Natural killer cell treated with Interleukin-12 subunit alpha and Interleukin-12 subunit beta and Interleukin-15 and Interleukin-18, amount 100 ng/mL, for 72 hours (primary cell): ENCODE results near the gene ATE1. TPM values are rescaled to one million over a fixed set of nuclear protein-coding genes. Genes with fewer than 3 reads are reported as not detected.
"Not testable (repeated sequence)": the region's sequence is repeated elsewhere in the genome, so short reads cannot be mapped to it uniquely, and the experiment has no call there.

Experiments
- ATAC-seq, 2 donors: fragments of 150-1000 bp; cut with Tn5 transposase in 1 of 2; sonication (Bioruptor Pico), chemical (Tn5 transposase) in 1 of 2; 2 replicates each; pipeline ENCODE4 v1.10.0; 2021
- DNase-seq: peaks from one replicate; pipeline ENCODE4 v3.0.0; 2022; ENCODE audit warnings: low spot score
- H3K27ac Mint-ChIP-seq, 2 donors: 1 replicate in 1 of 2; 2 replicates in 1 of 2; pipeline ENCODE4 v1.8.0; 2022; ENCODE audit warnings: mixed read lengths in 2 of 2, mild to moderate bottlenecking in 1 of 2, moderate library complexity in 1 of 2
- H3K27me3 Mint-ChIP-seq, 2 donors: 1 replicate in 1 of 2; 2 replicates in 1 of 2; pipeline ENCODE4 v1.8.0; 2022; ENCODE audit warnings: mixed read lengths in 2 of 2
- H3K36me3 Mint-ChIP-seq: one replicate; pipeline ENCODE4 v1.8.0; 2022; ENCODE audit warnings: mixed read lengths
- H3K4me1 Mint-ChIP-seq, 2 donors: 1 replicate in 1 of 2; 2 replicates in 1 of 2; pipeline ENCODE4 v1.8.0; 2022; ENCODE audit warnings: low read depth in 2 of 2, mixed read lengths in 2 of 2, mild to moderate bottlenecking in 1 of 2
- H3K4me3 Mint-ChIP-seq: one replicate; pipeline ENCODE4 v1.8.0; 2022; ENCODE audit warnings: mixed read lengths
- H3K9me3 Mint-ChIP-seq: 2 replicates; pipeline ENCODE4 v1.8.0; 2022; ENCODE audit warnings: mixed read lengths
- total RNA-seq, 2 donors: library from RNA; stranded (reverse); gene quantifications; one replicate each; pipeline ENCODE4 v1.2.3, GENCODE V29; 2022

Gene ATE1
- 10 to 100 TPM; 27.7 to 32.6 TPM for total RNA-seq

DNA sequence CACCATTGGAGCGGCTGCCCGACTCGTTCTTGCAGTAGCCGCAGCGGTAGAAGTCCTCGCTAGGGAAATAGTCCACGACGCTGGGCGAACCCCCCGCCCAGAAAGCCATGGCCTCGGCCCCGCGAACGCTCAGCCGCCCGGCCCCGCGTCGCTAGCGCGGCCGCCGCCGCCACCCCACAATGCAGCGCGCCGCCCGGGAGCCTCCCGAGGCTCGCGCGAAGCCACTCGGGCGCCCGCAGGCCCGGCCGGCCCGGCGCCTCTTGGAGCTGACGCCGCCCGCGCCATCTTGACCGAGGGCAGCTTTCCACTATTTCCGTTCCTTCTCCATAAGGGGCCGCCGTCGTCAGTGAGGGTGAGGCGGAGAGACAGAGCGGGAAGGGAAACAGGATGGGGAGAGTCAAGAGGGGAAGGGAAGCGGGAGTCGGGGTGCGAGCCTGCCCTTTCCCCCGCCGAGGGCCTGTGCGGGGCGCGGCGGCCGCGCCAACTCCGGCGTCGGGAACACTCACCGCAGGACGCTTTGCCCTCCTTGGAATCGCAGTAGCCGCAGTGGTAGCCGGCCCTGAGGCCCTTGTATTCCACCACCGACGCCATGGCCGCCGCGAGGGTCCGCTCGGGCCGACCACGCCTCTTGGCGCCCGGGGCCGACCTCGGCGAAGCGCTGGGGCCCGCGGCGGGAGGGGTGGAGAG is at the start of gene ATE1:
ATE1 (minus strand) TSS at position 191 of the 687 bp plus-strand sequence; CDS start at position 109, 82 bp downstream.
- Mint-ChIP-seq H3K4me1 (peaks cover 15 to 17% of the 10 kb centered on the region in 2 donors), H3K27ac (peak within 1 kb of the TSS; percentile 83 to 94), H3K27me3 (no peaks in the 10 kb centered on the region), H3K36me3 (no peaks in the 10 kb centered on the region), H3K4me3 (peak within 1 kb of the TSS; percentile 93), H3K9me3 (no peaks in the 10 kb centered on the region)
- DNase-seq (peak; percentile 85), ATAC-seq (peak; percentile 98)

GRCh38 chr10:121976607-121977006 is 48.8 kb upstream of the ATE1 start:
- no peak for ATAC-seq
- peaks cover 7% of the 10 kb centered on the region for H3K36me3 Mint-ChIP-seq
- peaks cover 13 to 19% of the 10 kb centered on the region in 2 donors for H3K4me1 Mint-ChIP-seq
- H3K4me3 Mint-ChIP-seq = no peak overlapping the region
- no peak overlapping the region for H3K27ac Mint-ChIP-seq
- no peak for DNase-seq
- H3K9me3 Mint-ChIP-seq = no peaks in the 10 kb centered on the region
- peaks cover 0 to 2% of the 10 kb centered on the region in 2 donors for H3K27me3 Mint-ChIP-seq

GRCh38 chr10:121975295-121976086 is 47.7 kb upstream of the ATE1 start:
- no peak for DNase-seq
- H3K36me3 Mint-ChIP-seq = peaks cover 10% of the 10 kb centered on the region
- no peaks in the 10 kb centered on the region for H3K27me3 Mint-ChIP-seq
- H3K9me3 Mint-ChIP-seq = no peaks in the 10 kb centered on the region
- H3K27ac Mint-ChIP-seq = no peak overlapping the region
- peak overlapping the region; percentile 49 for H3K4me3 Mint-ChIP-seq
- peaks cover 16 to 19% of the 10 kb centered on the region in 2 donors for H3K4me1 Mint-ChIP-seq
- ATAC-seq = peak in 1 of 2 donors; percentile 16

- H3K27me3 Mint-ChIP-seq = no peaks in the 10 kb centered on the region
- DNase-seq = peak; percentile 85
- H3K4me1 Mint-ChIP-seq = peaks cover 16 to 19% of the 10 kb centered on the region in 2 donors
- peaks cover 10% of the 10 kb centered on the region for H3K36me3 Mint-ChIP-seq
- H3K4me3 Mint-ChIP-seq = peak within 1 kb of the TSS; percentile 91
- H3K9me3 Mint-ChIP-seq = no peaks in the 10 kb centered on the region
- H3K27ac Mint-ChIP-seq = no peak within 1 kb of the TSS
- peak; percentile 90 to 93 for ATAC-seq
These were observed 46.9 kb upstream of the ATE1 start, which contains the start of gene NSMCE4A for GRCh38 chr10:121974535-121975294. Gene NSMCE4A (minus strand): TSS chr10:121975217. CDS start chr10:121975165, 52 bp downstream.

GRCh38 chr10:121974019-121974534 is 46.2 kb upstream of the ATE1 start:
- Mint-ChIP-seq H3K27me3 (no peaks in the 10 kb centered on the region), H3K4me1 (peaks cover 16 to 19% of the 10 kb centered on the region in 2 donors), H3K4me3 (peak overlapping the region; percentile 91), H3K9me3 (no peaks in the 10 kb centered on the region), H3K27ac (no peak overlapping the region), H3K36me3 (peaks cover 10% of the 10 kb centered on the region)
- ATAC-seq (peak; percentile 1 to 7), DNase-seq (no peak)

GRCh38 chr10:121969086-121969485 is 41.3 kb upstream of the ATE1 start:
- not testable (repeated sequence) for ATAC-seq

GRCh38 chr10:121965996-121966395 is 38.2 kb upstream of the ATE1 start:
- ATAC-seq (no peak), DNase-seq (no peak)
- H3K9me3 Mint-ChIP-seq = no peaks in the 10 kb centered on the region
- H3K27ac Mint-ChIP-seq = no peak overlapping the region
- H3K4me1 Mint-ChIP-seq = no peaks in the 10 kb centered on the region
- no peaks in the 10 kb centered on the region for H3K27me3 Mint-ChIP-seq
- peaks cover 15% of the 10 kb centered on the region for H3K36me3 Mint-ChIP-seq
- H3K4me3 Mint-ChIP-seq = no peak overlapping the region

More at GRCh38 chr10:121969086-121969485, 41.3 kb upstream of the ATE1 start:
- H3K27me3 Mint-ChIP-seq, H3K27ac Mint-ChIP-seq, DNase-seq, H3K9me3 Mint-ChIP-seq, H3K4me3 Mint-ChIP-seq: not testable (repeated sequence)
- Mint-ChIP-seq H3K4me1 (peaks cover 16% of the 10 kb centered on the region in 2 donors), H3K36me3 (peaks cover 18% of the 10 kb centered on the region)

- no peaks in the 10 kb centered on the region for H3K9me3 Mint-ChIP-seq
- H3K27ac Mint-ChIP-seq = no peak overlapping the region
- no peak for ATAC-seq
- no peak for DNase-seq
- no peak overlapping the region for H3K4me3 Mint-ChIP-seq
- peaks cover 21% of the 10 kb centered on the region for H3K36me3 Mint-ChIP-seq
- no peaks in the 10 kb centered on the region for H3K4me1 Mint-ChIP-seq
- H3K27me3 Mint-ChIP-seq = no peaks in the 10 kb centered on the region
These were observed 33.6 kb upstream of the ATE1 start for GRCh38 chr10:121961456-121961855.

DNA sequence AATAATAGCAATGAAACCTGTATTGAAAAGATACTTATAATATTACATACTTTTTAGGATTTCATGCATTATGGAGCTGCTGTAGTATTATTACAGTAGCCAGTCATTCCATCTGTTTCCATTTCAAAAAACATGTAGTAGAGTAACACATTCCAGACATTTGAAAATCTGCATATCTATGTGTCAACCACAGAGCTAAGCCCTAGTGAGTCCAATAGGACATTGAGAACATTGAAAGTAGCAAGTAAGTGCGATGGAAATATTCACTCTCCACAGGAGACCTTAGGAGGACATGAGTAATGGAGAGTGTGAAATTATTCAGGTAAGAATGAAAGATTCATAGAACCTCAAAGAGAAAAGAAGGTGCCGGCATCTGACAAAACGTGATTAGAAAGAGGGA is 31.8 kb upstream of the ATE1 start:
- ATAC-seq (no peak), DNase-seq (no peak)
- no peak overlapping the region for H3K4me3 Mint-ChIP-seq
- no peaks in the 10 kb centered on the region for H3K9me3 Mint-ChIP-seq
- H3K27me3 Mint-ChIP-seq = no peaks in the 10 kb centered on the region
- no peaks in the 10 kb centered on the region for H3K4me1 Mint-ChIP-seq
- H3K36me3 Mint-ChIP-seq = peaks cover 24% of the 10 kb centered on the region
- H3K27ac Mint-ChIP-seq = no peak overlapping the region

DNA sequence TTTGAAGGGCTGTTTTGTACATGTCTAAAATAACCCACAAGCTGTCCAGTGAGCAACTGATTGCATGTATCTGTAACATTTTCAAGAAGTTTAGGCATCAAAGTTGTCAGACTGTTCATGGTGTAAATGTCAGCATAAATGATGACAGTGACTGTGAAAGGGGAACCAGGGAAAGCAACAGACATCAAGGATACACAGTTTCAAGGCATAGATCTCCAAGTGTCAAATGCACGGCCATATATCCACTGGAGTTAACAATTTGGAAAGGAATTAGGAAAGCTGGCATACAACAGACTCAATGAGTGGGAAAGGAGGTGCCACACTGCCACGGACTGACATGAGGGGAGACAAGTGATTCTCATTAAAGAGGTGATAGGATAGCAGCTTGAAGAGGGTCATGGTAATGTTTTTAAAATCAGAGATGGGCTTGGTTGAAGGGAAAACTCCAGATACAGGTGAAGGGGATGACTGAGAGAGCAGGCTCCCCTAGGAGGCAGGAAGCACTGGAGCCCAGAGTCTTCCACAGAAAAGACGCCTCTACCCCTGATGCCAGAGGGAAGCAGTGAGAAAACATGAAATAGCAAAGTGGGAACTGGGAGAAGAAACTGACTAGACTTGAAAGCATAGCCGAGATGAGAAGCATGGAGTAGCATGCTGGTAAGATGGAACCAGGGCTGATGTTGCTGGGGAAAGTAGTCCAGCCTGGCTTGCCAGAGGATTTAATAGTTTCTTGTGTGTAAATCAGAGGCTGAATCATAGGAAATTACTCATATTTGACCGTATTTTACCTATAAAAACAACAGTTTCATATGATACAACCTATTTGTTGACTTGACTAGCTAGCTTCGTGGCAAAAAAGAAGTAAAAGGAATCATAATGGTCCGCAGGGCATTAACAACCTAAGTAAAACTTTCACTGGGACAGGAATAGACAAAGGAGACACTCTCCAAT is 28.6 kb upstream of the ATE1 start:
- Mint-ChIP-seq H3K4me3 (no peak overlapping the region), H3K36me3 (peaks cover 18% of the 10 kb centered on the region), H3K27ac (no peak overlapping the region), H3K27me3 (no peaks in the 10 kb centered on the region), H3K4me1 (no peaks in the 10 kb centered on the region), H3K9me3 (no peaks in the 10 kb centered on the region)
- DNase-seq (no peak), ATAC-seq (no peak)

DNA sequence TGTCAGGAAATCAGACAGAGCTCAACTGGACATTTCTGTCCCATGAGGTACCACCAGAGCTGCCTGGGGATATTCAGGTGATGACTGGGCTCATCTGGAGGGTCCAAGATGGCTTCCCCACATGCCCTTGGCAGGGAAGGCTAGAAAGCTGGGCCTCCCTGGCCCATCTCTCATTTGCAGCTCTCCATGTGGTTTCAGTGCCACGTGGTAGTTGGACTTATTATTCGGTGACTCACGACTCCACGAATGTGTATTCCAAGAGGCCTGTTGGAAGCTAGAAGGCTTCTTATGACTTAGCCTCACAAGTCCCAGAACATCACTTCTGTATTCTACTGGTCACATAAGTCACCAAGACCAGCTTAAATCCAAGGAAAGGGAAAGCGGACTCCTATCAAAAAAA is 24.4 kb upstream of the ATE1 start:
- Mint-ChIP-seq H3K27ac (no peak overlapping the region), H3K36me3 (peaks cover 9% of the 10 kb centered on the region), H3K4me1 (no peaks in the 10 kb centered on the region), H3K27me3 (no peaks in the 10 kb centered on the region), H3K9me3 (no peaks in the 10 kb centered on the region), H3K4me3 (no peak overlapping the region)
- no peak for DNase-seq
- no peak for ATAC-seq

GRCh38 chr10:121949451-121949850 is 21.6 kb upstream of the ATE1 start:
- Mint-ChIP-seq H3K9me3 (no peaks in the 10 kb centered on the region), H3K4me1 (no peaks in the 10 kb centered on the region), H3K27me3 (no peaks in the 10 kb centered on the region), H3K27ac (peak overlapping the region in 1 of 2 donors; percentile 74), H3K4me3 (no peak overlapping the region), H3K36me3 (no peaks in the 10 kb centered on the region)
- no peak for ATAC-seq
- no peak for DNase-seq
